GM21576 (cell line): ENCODE data around the gene PATE3.

Experiments
- ATAC-seq: cut with Tn5 transposase; IDR thresholded peaks from one replicate; pipeline ENCODE4 v1.9.1; 2021; ENCODE audit warnings: mild to moderate bottlenecking, moderate library complexity; ENCODE audit not compliant: unreplicated experiment

The PATE3 gene

GRCh38 chr11:125787827-125788226 lies at the start of gene PATE3:
TSS of gene PATE3 (plus strand) at chr11:125788127. CDS start at chr11:125788152, 25 bp downstream.
- no peak for ATAC-seq

- no peak for ATAC-seq
Observed at GRCh38 chr11:125740617-125741016, 47.3 kb upstream of the PATE3 start.

GRCh38 chr11:125743681-125744080 lies 44.2 kb upstream of the PATE3 start:
- ATAC-seq = no peak

GRCh38 chr11:125745979-125746378 lies 41.9 kb upstream of the PATE3 start, which contains the start of gene PATE1:
TSS of gene PATE1 (plus strand) at chr11:125746279. CDS start at chr11:125746305, 26 bp downstream.
- no peak for ATAC-seq

GRCh38 chr11:125750629-125751028 lies 37.3 kb upstream of the PATE3 start:
- ATAC-seq = no peak

GRCh38 chr11:125756050-125756449 lies 31.9 kb upstream of the PATE3 start:
- ATAC-seq = no peak

- ATAC-seq = no peak
Observed at GRCh38 chr11:125762445-125762844, 25.5 kb upstream of the PATE3 start.

GRCh38 chr11:125763483-125763882 lies 24.4 kb upstream of the PATE3 start:
- no peak for ATAC-seq

- no peak for ATAC-seq
Observed at GRCh38 chr11:125766251-125766650, 21.7 kb upstream of the PATE3 start.

GRCh38 chr11:125768336-125769046 lies 19.4 kb upstream of the PATE3 start:
- no peak for ATAC-seq

GRCh38 chr11:125770583-125770982 lies 17.3 kb upstream of the PATE3 start:
- no peak for ATAC-seq

GRCh38 chr11:125772834-125773505 lies 15.0 kb upstream of the PATE3 start:
- ATAC-seq = no peak

GRCh38 chr11:125773516-125773915 lies 14.4 kb upstream of the PATE3 start:
- no peak for ATAC-seq

- no peak for ATAC-seq
Observed at GRCh38 chr11:125777309-125777708, 10.6 kb upstream of the PATE3 start.

GRCh38 chr11:125778728-125779127 lies 9.2 kb upstream of the PATE3 start, which contains the start of gene PATE2:
TSS of gene PATE2 (minus strand) at chr11:125778828. CDS start at chr11:125778773, 55 bp downstream.
- ATAC-seq = no peak

- no peak for ATAC-seq
Observed at GRCh38 chr11:125784678-125785077, 3.2 kb upstream of the PATE3 start.

GRCh38 chr11:125790825-125791224 lies 2.9 kb downstream of the PATE3 start:
- ATAC-seq = no peak

- ATAC-seq = no peak
Observed at GRCh38 chr11:125797641-125798040, 9.7 kb downstream of the PATE3 start.

GRCh38 chr11:125799808-125800207 lies 11.9 kb downstream of the PATE3 start:
- ATAC-seq = no peak

GRCh38 chr11:125802387-125802786 lies 14.5 kb downstream of the PATE3 start:
- no peak for ATAC-seq

GRCh38 chr11:125807909-125808308 lies 20.0 kb downstream of the PATE3 start:
- ATAC-seq = no peak

- ATAC-seq = no peak
Observed at GRCh38 chr11:125833016-125833415, 45.1 kb downstream of the PATE3 start, which contains the start of gene PATE4. TSS of gene PATE4 (plus strand) at chr11:125833316. CDS start at chr11:125833360, 44 bp downstream.
